Measurements from ENCODE around the gene RNF112. TPM values are rescaled to one million over a fixed set of nuclear protein-coding genes. Genes with fewer than 3 reads are reported as not detected.

The RNF112 gene
- polyA plus RNA-seq, 1 donor from 2014 or later, result 33.3 TPM

DNA sequence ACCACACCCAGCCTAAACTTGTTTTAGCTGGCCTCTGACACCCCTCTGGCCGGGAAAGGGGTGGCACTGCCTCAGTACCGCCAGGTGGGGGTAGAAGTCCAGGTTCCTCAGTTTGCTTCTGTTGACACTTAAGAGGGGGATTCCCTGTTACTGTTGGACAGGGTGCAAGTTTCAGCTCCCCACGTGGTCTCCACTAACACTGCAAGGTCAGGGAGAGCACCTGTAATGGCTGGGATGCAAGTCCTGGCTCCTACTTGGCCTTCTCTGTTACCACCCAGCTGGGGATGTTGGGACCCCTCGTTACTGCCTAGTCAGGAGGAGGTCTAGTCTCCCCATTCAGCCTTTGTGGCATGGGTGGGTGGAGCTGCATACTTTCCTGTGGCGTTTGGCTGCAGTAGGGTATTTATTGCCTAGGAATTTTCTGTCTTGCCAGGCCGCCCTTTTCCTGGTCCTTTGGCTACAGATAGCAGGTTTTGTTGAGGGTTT lies 13.4 kb upstream of the RNF112 start:
- no peaks in the 10 kb centered on the region for H3K36me3 ChIP-seq (ENCODE audit: insufficient read depth, low read length)
- H4K20me1 ChIP-seq (ENCODE audit: insufficient read depth), result no peaks in the 10 kb centered on the region
- no peak overlapping the region for H3K9ac ChIP-seq (ENCODE audit: low read length)
- H3F3A ChIP-seq (ENCODE audit: insufficient read depth, low read length, poor library complexity, severe bottlenecking), result no peaks in the 10 kb centered on the region
- H3K4me3 ChIP-seq (ENCODE audit: low read length), result no peak overlapping the region
- TF ChIP-seq CTCF (IDR thresholded peaks at IDR 0.05; ENCODE audit: poor library complexity, severe bottlenecking) (no peak), EP300 (conservative IDR thresholded peaks at IDR 0.05; ENCODE audit: poor library complexity, severe bottlenecking) (no peak), TAF1 (IDR thresholded peaks at IDR 0.05; ENCODE audit: low read depth) (no peak), SMC3 (conservative IDR thresholded peaks at IDR 0.05; ENCODE audit: poor library complexity) (no peak), EZH2 (IDR thresholded peaks at IDR 0.05; ENCODE audit: borderline replicate concordance, insufficient read depth, low read length, poor library complexity, severe bottlenecking) (no peak), POLR2AphosphoS5 (IDR thresholded peaks at IDR 0.05) (no peak), RAD21 (conservative IDR thresholded peaks at IDR 0.05) (no peak), REST (IDR thresholded peaks at IDR 0.05; ENCODE audit: borderline replicate concordance) (no peak), MXI1 (conservative IDR thresholded peaks at IDR 0.05; ENCODE audit: poor library complexity, severe bottlenecking) (no peak)
- H3K9me2 ChIP-seq (ENCODE audit: insufficient read depth, low read length), result no peaks in the 10 kb centered on the region
- H3K9me3 ChIP-seq (ENCODE audit: low read length), result no peaks in the 10 kb centered on the region
- no peaks in the 10 kb centered on the region for H3K79me2 ChIP-seq (replicated peaks; ENCODE audit: insufficient read depth, low read length)
- no peak overlapping the region for H2AFZ ChIP-seq (ENCODE audit: low read depth, low read length)
- H3K27ac ChIP-seq (ENCODE audit: low read length), result no peak overlapping the region
- no peaks in the 10 kb centered on the region for H3K27me3 ChIP-seq (ENCODE audit: insufficient read depth, low read depth, low read length)
- H3K4me2 ChIP-seq (ENCODE audit: low read length), result no peak overlapping the region

GRCh38 chr17:19398301-19399181 lies 12.5 kb upstream of the RNF112 start:
- no peak overlapping the region for H2AFZ ChIP-seq (ENCODE audit: low read depth, low read length)
- no peak overlapping the region for H3K4me3 ChIP-seq (ENCODE audit: low read length)
- H3K79me2 ChIP-seq (replicated peaks; ENCODE audit: insufficient read depth, low read length), result no peaks in the 10 kb centered on the region
- no peaks in the 10 kb centered on the region for H3K9me3 ChIP-seq (ENCODE audit: low read length)
- H3F3A ChIP-seq (ENCODE audit: insufficient read depth, low read length, poor library complexity, severe bottlenecking), result no peaks in the 10 kb centered on the region
- H3K27me3 ChIP-seq (ENCODE audit: insufficient read depth, low read depth, low read length), result no peaks in the 10 kb centered on the region
- TF ChIP-seq EZH2 (IDR thresholded peaks at IDR 0.05; ENCODE audit: borderline replicate concordance, insufficient read depth, low read length, poor library complexity, severe bottlenecking), result no peak
- no peaks in the 10 kb centered on the region for H3K36me3 ChIP-seq (ENCODE audit: insufficient read depth, low read length)
- no peak overlapping the region for H3K4me2 ChIP-seq (ENCODE audit: low read length)
- no peak overlapping the region for H3K9ac ChIP-seq (ENCODE audit: low read length)
- H3K27ac ChIP-seq (ENCODE audit: low read length), result no peak overlapping the region
- H4K20me1 ChIP-seq (ENCODE audit: insufficient read depth), result no peaks in the 10 kb centered on the region
- no peaks in the 10 kb centered on the region for H3K9me2 ChIP-seq (ENCODE audit: insufficient read depth, low read length)

All from neural cell (in vitro differentiated cells).